H1 (cell line): ENCODE measurements around the gene CCDC148. TPM values are rescaled to one million over a fixed set of nuclear protein-coding genes. Genes with fewer than 3 reads are reported as not detected.

Experiments used
- CTCF ChIA-PET: fragments of 300-600 bp; sonication (Branson Sonifier 250); formaldehyde crosslinking; loops from one replicate; lab custom pipeline; 2021; ENCODE audit not compliant: partially characterized antibody; lab: Charles Lee
- POLR2A ChIA-PET: fragments of 300-600 bp; sonication (Branson Sonifier 250); formaldehyde crosslinking; loops from one replicate; lab custom pipeline; 2021; ENCODE audit warnings: inconsistent platforms; ENCODE audit not compliant: partially characterized antibody; lab: Charles Lee
- DNase-seq, 2 experiments: peaks; one replicate each; pipeline versions ENCODE4 v3.0.0 to v3.0.0-alpha.2; 2010 to 2022; ENCODE audit warnings: low spot score in 2 of 2, low read depth in 1 of 2, mixed read lengths in 1 of 2
- FAIRE-seq: peaks from 2 replicates; lab custom pipeline; 2011; peaks lifted over from hg19 to GRCh38; lab: Jason Lieb, UNC
- H2AFZ ChIP-seq: 2 replicates; pipeline ENCODE4 v1.8.1; 2012; ENCODE audit warnings: low read length, inconsistent platforms
- H2AK5ac ChIP-seq: 2 replicates; pipeline ENCODE4 v1.6.1; 2013; ENCODE audit warnings: low read depth, low read length
- H2BK120ac ChIP-seq: replicated peaks from 2 replicates; pipeline ENCODE3; 2013; ENCODE audit warnings: low read depth, low read length, inconsistent platforms
- H2BK12ac ChIP-seq: 2 replicates; pipeline ENCODE4 v1.6.1; 2013; ENCODE audit warnings: low read depth, low read length
- H2BK15ac ChIP-seq: 2 replicates; pipeline ENCODE4 v1.6.1; 2013; ENCODE audit warnings: low read length
- H2BK20ac ChIP-seq: 2 replicates; pipeline ENCODE4 v1.6.1; 2013; ENCODE audit warnings: low read length
- H2BK5ac ChIP-seq: 2 replicates; pipeline ENCODE4 v1.6.1; 2013; ENCODE audit warnings: low read depth, low read length
- H3K14ac ChIP-seq: 2 replicates; pipeline ENCODE4 v1.6.1; 2013; ENCODE audit warnings: inconsistent platforms; ENCODE audit not compliant: insufficient read length
- H3K18ac ChIP-seq: 2 replicates; pipeline ENCODE4 v1.6.1; 2013; ENCODE audit warnings: low read length; ENCODE audit errors: extremely low read depth
- H3K23ac ChIP-seq: 2 replicates; pipeline ENCODE4 v1.6.1; 2013; ENCODE audit warnings: inconsistent platforms; ENCODE audit not compliant: insufficient read length
- H3K23me2 ChIP-seq: 2 replicates; pipeline ENCODE4 v1.6.1; 2013; ENCODE audit warnings: low read depth, low read length
- H3K27ac ChIP-seq: 2 replicates; pipeline ENCODE4 v1.6.1; 2011; ENCODE audit warnings: low read depth, low read length, inconsistent platforms
- H3K27me3 ChIP-seq, 4 experiments: replicated peaks in 1 of 4; 1 replicate in 1 of 4; 2 replicates in 3 of 4; pipeline versions ENCODE4 v1.6.1 to v1.8.1; 2011 to 2013; ENCODE audit warnings: low read length in 3 of 4, mild to moderate bottlenecking in 3 of 4, inconsistent platforms in 2 of 4, mixed read lengths in 2 of 4, moderate library complexity in 1 of 4; ENCODE audit not compliant: control insufficient read depth in 3 of 4, insufficient read depth in 3 of 4; ENCODE audit errors: extremely low read depth in 1 of 4
- H3K36me3 ChIP-seq, 4 experiments: 2 replicates each; pipeline versions ENCODE4 v1.6.1 to v1.8.1; 2011 to 2013; ENCODE audit warnings: mild to moderate bottlenecking in 4 of 4, low read length in 3 of 4, moderate library complexity in 2 of 4, control low read depth in 1 of 4, inconsistent platforms in 1 of 4; ENCODE audit not compliant: insufficient read depth in 4 of 4, control insufficient read depth in 2 of 4
- H3K4ac ChIP-seq: replicated peaks from 2 replicates; pipeline ENCODE3; 2013; ENCODE audit warnings: low read length, low read depth, mixed read lengths, inconsistent platforms; ENCODE audit not compliant: insufficient read length
- H3K4me1 ChIP-seq, 4 experiments: replicated peaks in 1 of 4; 1 replicate in 1 of 4; 2 replicates in 3 of 4; pipeline versions ENCODE4 v1.6.1 to v1.8.1; 2011 to 2013; ENCODE audit warnings: low read length in 3 of 4, inconsistent platforms in 2 of 4, mixed read lengths in 1 of 4; ENCODE audit not compliant: insufficient read depth in 4 of 4, control insufficient read depth in 3 of 4
- H3K4me2 ChIP-seq, 2 experiments: 2 replicates each; pipeline versions ENCODE4 v1.6.1 to v1.8.1; 2011 to 2013; ENCODE audit warnings: low read depth in 2 of 2, low read length in 2 of 2, control low read depth in 1 of 2, inconsistent platforms in 1 of 2, mild to moderate bottlenecking in 1 of 2; ENCODE audit not compliant: insufficient read depth in 1 of 2
- H3K4me3 ChIP-seq, 4 experiments: fragments of 200-600, 300-600 bp in 1 of 4; sonication (generic), shearing (Covaris generic), sonication (Bioruptor Twin) in 1 of 4; 2 replicates each; pipeline versions ENCODE4 v1.5.1 to v1.8.1; 2011 to 2016; ENCODE audit warnings: low read length in 4 of 4, low read depth in 3 of 4, control low read depth in 2 of 4, inconsistent platforms in 2 of 4, mild to moderate bottlenecking in 2 of 4, mixed read lengths in 1 of 4, moderate library complexity in 1 of 4; ENCODE audit not compliant: insufficient read depth in 2 of 4; ENCODE audit errors: extremely low read depth in 1 of 4
- H3K56ac ChIP-seq: replicated peaks from 2 replicates; pipeline ENCODE3; 2013; ENCODE audit warnings: low read depth, mild to moderate bottlenecking, mixed read lengths, low read length, inconsistent platforms; ENCODE audit not compliant: insufficient read length
- H3K79me1 ChIP-seq: 2 replicates; pipeline ENCODE4 v1.6.1; 2013; ENCODE audit warnings: low read depth, low read length, control low read depth
- H3K79me2 ChIP-seq, 2 experiments: 2 replicates each; pipeline versions ENCODE4 v1.6.1 to v1.8.1; 2012 to 2013; ENCODE audit warnings: low read length in 2 of 2, mild to moderate bottlenecking in 2 of 2, inconsistent platforms in 1 of 2; ENCODE audit not compliant: insufficient read depth in 2 of 2, control insufficient read depth in 1 of 2
- H3K9ac ChIP-seq, 4 experiments: replicated peaks in 1 of 4; 1 replicate in 1 of 4; 2 replicates in 3 of 4; pipeline versions ENCODE4 v1.6.1 to v1.8.1; 2011 to 2013; ENCODE audit warnings: low read depth in 3 of 4, low read length in 3 of 4, control low read depth in 2 of 4, mild to moderate bottlenecking in 2 of 4, moderate library complexity in 2 of 4, inconsistent platforms in 1 of 4; ENCODE audit errors: extremely low read depth in 1 of 4
- H3K9me3 ChIP-seq, 2 experiments: 2 replicates each; pipeline versions ENCODE4 v1.6.1 to v1.8.1; 2012 to 2013; ENCODE audit warnings: mild to moderate bottlenecking in 2 of 2, moderate library complexity in 2 of 2, control low read depth in 1 of 2, inconsistent platforms in 1 of 2, low read depth in 1 of 2, low read length in 1 of 2, mixed read lengths in 1 of 2; ENCODE audit not compliant: insufficient read depth in 2 of 2
- H4K20me1 ChIP-seq, 2 experiments: replicated peaks in 1 of 2; 2 replicates each; pipeline versions ENCODE3 to v1.8.1; 2011 to 2013; ENCODE audit warnings: inconsistent platforms in 2 of 2, low read length in 2 of 2, mild to moderate bottlenecking in 1 of 2; ENCODE audit not compliant: insufficient read depth in 2 of 2, control insufficient read depth in 1 of 2
- H4K5ac ChIP-seq: 2 replicates; pipeline ENCODE4 v1.6.1; 2013; ENCODE audit warnings: low read length, low read depth, mixed read lengths, inconsistent platforms; ENCODE audit not compliant: insufficient read length
- H4K8ac ChIP-seq: 2 replicates; pipeline ENCODE4 v1.8.0; 2013; ENCODE audit warnings: mild to moderate bottlenecking, moderate library complexity, low read length, inconsistent platforms; ENCODE audit not compliant: insufficient read depth; ENCODE audit errors: extremely low read depth
- H4K91ac ChIP-seq: replicated peaks from 2 replicates; pipeline ENCODE3; 2013; ENCODE audit warnings: low read length, mixed read lengths, inconsistent platforms; ENCODE audit not compliant: insufficient read length
- BACH1 ChIP-seq: IDR thresholded peaks from 2 replicates; pipeline ENCODE4 v1.6.1; 2012; ENCODE audit warnings: low read length, improper control_type of control experiment
- CEBPB ChIP-seq: IDR thresholded peaks from 2 replicates; pipeline ENCODE4 v1.6.1; 2012; ENCODE audit warnings: low read depth, low read length
- CHD2 ChIP-seq: IDR thresholded peaks from 2 replicates; pipeline ENCODE4 v1.6.1; 2012; ENCODE audit warnings: low read length, improper control_type of control experiment
- CTBP2 ChIP-seq: IDR thresholded peaks from 2 replicates; pipeline ENCODE4 v1.7.0; 2011; ENCODE audit warnings: borderline replicate concordance, mild to moderate bottlenecking, moderate library complexity, mixed read lengths, low read length; ENCODE audit not compliant: insufficient read depth, insufficient read length
- EP300 ChIP-seq, 2 experiments: IDR thresholded peaks; 1 replicate in 1 of 2; 2 replicates in 1 of 2; pipeline ENCODE4 v1.6.1; 2011 to 2012; ENCODE audit warnings: low read depth in 2 of 2, low read length in 2 of 2, mild to moderate bottlenecking in 2 of 2, borderline replicate concordance in 1 of 2, inconsistent platforms in 1 of 2, moderate library complexity in 1 of 2
- EZH2 ChIP-seq: fragments of 200-600 bp; sonication (generic); IDR thresholded peaks from 2 replicates; pipeline ENCODE4 v1.7.1; 2012; ENCODE audit warnings: low read depth, mild to moderate bottlenecking, moderate library complexity, low read length, inconsistent platforms; ENCODE audit not compliant: severe bottlenecking
- HDAC2 ChIP-seq, 2 experiments: fragments of 300-600 bp in 1 of 2; sonication (generic) in 1 of 2; IDR thresholded peaks; 2 replicates each; pipeline ENCODE4 v1.6.1; 2011 to 2012; ENCODE audit warnings: low read depth in 2 of 2, low read length in 2 of 2, mild to moderate bottlenecking in 2 of 2, moderate library complexity in 2 of 2, borderline replicate concordance in 1 of 2, inconsistent platforms in 1 of 2
- HDAC6 ChIP-seq: IDR thresholded peaks from one replicate; pipeline ENCODE4 v1.7.1; 2012; ENCODE audit warnings: low read depth, mild to moderate bottlenecking, inconsistent platforms, low read length, moderate library complexity
- JUN ChIP-seq: IDR thresholded peaks from 2 replicates; pipeline ENCODE4 v1.6.1; 2011; ENCODE audit warnings: low read depth, mild to moderate bottlenecking, improper control_type of control experiment, low read length
- MAX ChIP-seq: IDR thresholded peaks from 2 replicates; pipeline ENCODE4 v1.6.1; 2012; ENCODE audit warnings: inconsistent platforms
- POU5F1 ChIP-seq: IDR thresholded peaks from 2 replicates; pipeline ENCODE4 v1.6.1; 2011; ENCODE audit warnings: low read depth, mild to moderate bottlenecking, low read length, moderate library complexity
- TBP ChIP-seq: IDR thresholded peaks from 2 replicates; pipeline ENCODE4 v1.6.1; 2011; ENCODE audit warnings: low read depth, low read length, improper control_type of control experiment
- ZNF274 ChIP-seq: IDR thresholded peaks from 2 replicates; pipeline ENCODE4 v1.7.0; 2012; ENCODE audit warnings: low read length, borderline replicate concordance; ENCODE audit errors: extremely low read depth
- WGBS, 2 experiments: shearing (Covaris generic) in 1 of 2; methylation state at CpG; one replicate each; pipeline versions ENCODE4 v1.1.6 to v1.1.7; 2013 to 2015; ENCODE audit warnings: low lambda C conversion rate in 2 of 2, mixed read lengths in 2 of 2, inconsistent platforms in 1 of 2, low coverage in 1 of 2, missing lambda C conversion rate in 1 of 2; ENCODE audit not compliant: insufficient replicate concordance in 2 of 2, insufficient coverage in 1 of 2, insufficient read length in 1 of 2; ENCODE audit errors: extremely low coverage in 1 of 2, missing lambda C conversion rate in 1 of 2; 5-methylcytosine and 5-hydroxymethylcytosine counted together
- polyA plus RNA-seq, 7 experiments: library from polyadenylated mRNA; depleted of rRNA in 3 of 7; stranded (reverse) in 5 of 7; unstranded in 2 of 7; fragments of >200 nt in 5 of 7; fragments of 200-250 nt in 2 of 7; gene quantifications; 1 replicate in 5 of 7; 2 replicates in 1 of 7; 4 replicates in 1 of 7; pipeline versions ENCODE4 v1.2.1 to v1.2.3, GENCODE V29; 2011 to 2013; ENCODE audit warnings: missing spikeins in 2 of 7, mixed read lengths in 2 of 7
- total RNA-seq: library from RNA; stranded (reverse); fragmentation: NEBNext Ultra II Directional; extraction: Animal tissue kit (Norgen Biotek cat#: 25700); gene quantifications from 2 replicates; pipeline ENCODE4 v1.2.1, GENCODE V29; 2021

Gene CCDC148
- total and polyA plus RNA-seq, 2 of the 8 experiments (the other 6 are each of a cell fraction or from before 2014, with no cell fraction given) = 0.45 to 1.3 TPM

- Histone ChIP-seq H2AFZ (no peak overlapping the region), H3K23me2 (no peaks in the 10 kb centered on the region), H3K4me2 (no peak overlapping the region), H3K4me1 (peaks cover 6 to 15% (median 8%) of the 10 kb centered on the region in 4 experiments; a peak in 6 of 7 replicates), H3K79me2 (peaks cover 0 to 87% of the 10 kb centered on the region in 2 experiments; a peak in 3 of 4 replicates), H3K36me3 (no peaks in the 10 kb centered on the region), H3K27me3 (no peaks in the 10 kb centered on the region), H3K4ac (no peak overlapping the region), H4K91ac (no peak overlapping the region), H2BK120ac (no peak overlapping the region), H3K4me3 (no peak overlapping the region), H4K8ac (no peak overlapping the region), H3K9ac (no peak overlapping the region), H3K18ac (no peak overlapping the region), H3K9me3 (no peaks in the 10 kb centered on the region), H3K23ac (no peak overlapping the region), H3K14ac (no peak overlapping the region), H4K5ac (no peak overlapping the region), H4K20me1 (peaks cover 2 to 4% of the 10 kb centered on the region in 2 experiments), H3K79me1 (0 out of 2 replicates have a peak, but pooled peaks cover 2% of the 10 kb centered on the region), H3K27ac (no peak overlapping the region), H3K56ac (no peak overlapping the region), H2BK20ac (no peak overlapping the region), H2AK5ac (no peak overlapping the region), H2BK15ac (no peak overlapping the region), H2BK12ac (no peak overlapping the region), H2BK5ac (no peak overlapping the region)
- FAIRE-seq (no peak), DNase-seq (no peak)
- CTCF ChIA-PET = interaction anchor here (0.5 to 1.8 kb wide), 4 partner anchors 9 to 463 kb away, joined by 3 to 4 read pairs (median 3); no protein-coding TSS in a partner anchor
- POLR2A ChIA-PET = interaction anchor here (0.8 to 1.6 kb wide), 3 partner anchors 8 to 10 kb away, joined by 3 to 4 read pairs (median 3); no protein-coding TSS in a partner anchor
- WGBS, 2 experiments = 74% methylated on average over 1 of the region's 1 CpG; no CpG with 5 or more reads in 1 of the 2 experiments
- TF ChIP-seq MAX = no peak
- no peak for TF ChIP-seq ZNF274
- no peak for TF ChIP-seq BACH1
- TF ChIP-seq TBP = no peak
- TF ChIP-seq EP300 (IDR thresholded peaks at IDR 0.05; ENCODE audit: borderline replicate concordance in 1 of 2, low read depth in 2 of 2, low read length in 2 of 2) = no peak
- TF ChIP-seq JUN = no peak
- no peak for TF ChIP-seq HDAC6
- no peak for TF ChIP-seq CHD2
- TF ChIP-seq POU5F1 = no peak
- TF ChIP-seq HDAC2 (IDR thresholded peaks at IDR 0.05; ENCODE audit: borderline replicate concordance in 1 of 2, low read depth in 2 of 2, low read length in 2 of 2) = no peak
- TF ChIP-seq EZH2 = no peak
- no peak for TF ChIP-seq CEBPB
- no peak for TF ChIP-seq CTBP2
Observed at GRCh38 chr2:158497486-158497885, 40.9 kb upstream of the CCDC148 start.
